GM23248 (cell line): ENCODE measurements around the gene MCTP2.

Experiments used
- EZH2 ChIP-seq: fragments of 200-600 bp; sonication (generic); IDR thresholded peaks from 2 replicates; pipeline ENCODE4 v1.6.1; 2018; ENCODE audit warnings: antibody characterized with exemption, mild to moderate bottlenecking; ENCODE audit not compliant: insufficient read depth, poor library complexity, severe bottlenecking
- EZH2phosphoT487 ChIP-seq: fragments of 200-600 bp; sonication (generic); IDR thresholded peaks from 2 replicates; pipeline ENCODE4 v1.6.1; 2018; ENCODE audit warnings: antibody characterized with exemption, moderate library complexity, mild to moderate bottlenecking, low read depth; ENCODE audit not compliant: insufficient read depth

DNA sequence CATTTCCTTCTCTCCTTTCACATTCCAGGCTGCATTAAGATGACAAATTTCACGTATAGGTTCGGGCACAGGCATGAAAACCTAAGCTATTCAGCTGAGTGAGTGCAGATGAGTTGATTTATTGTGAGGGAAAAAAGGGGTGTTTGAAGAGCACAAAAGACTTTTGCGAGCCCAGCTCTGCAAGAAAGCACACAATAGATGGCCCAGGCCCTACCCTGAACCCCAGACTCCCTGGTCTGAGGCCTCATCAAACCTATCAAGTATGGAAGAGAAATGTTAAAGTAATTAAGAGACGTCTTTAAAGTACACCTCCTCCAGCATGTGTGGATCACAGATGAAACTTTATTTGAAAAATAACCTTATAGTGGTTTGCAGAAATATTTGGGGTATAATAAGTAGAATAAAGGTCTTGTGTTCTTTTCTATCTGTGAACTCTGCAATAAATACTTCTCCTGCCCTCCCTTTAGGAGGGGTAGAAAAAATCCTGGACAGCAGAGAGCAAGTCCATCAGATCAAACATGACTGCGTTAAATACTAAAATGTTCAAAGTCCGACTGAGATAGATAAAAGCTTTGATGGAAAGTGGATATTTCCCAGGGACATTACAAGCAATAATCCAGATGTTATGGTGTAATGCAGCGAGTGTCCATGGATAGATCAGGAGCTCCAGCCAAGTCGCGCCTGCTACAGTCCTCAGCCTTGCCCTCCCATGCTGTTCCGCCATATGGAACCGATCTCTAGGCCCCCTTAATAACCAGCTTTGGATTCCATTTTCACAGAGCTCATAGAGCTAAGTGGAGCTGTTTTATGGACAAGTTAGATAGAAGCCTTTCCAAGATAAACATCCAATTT is 121.5 kb downstream of the MCTP2 start:
- no peak for TF ChIP-seq EZH2
- no peak for TF ChIP-seq EZH2phosphoT487
